HG02943 (cell line): Measurements from ENCODE around the gene FAM171A1.
"Not testable (repeated sequence)": the region's sequence is repeated elsewhere in the genome, so short reads cannot be mapped to it uniquely, and the experiment has no call there.

Source experiments
- ATAC-seq: cut with Tn5 transposase; IDR thresholded peaks from one replicate; pipeline ENCODE4 v1.9.1; 2021; ENCODE audit warnings: mild to moderate bottlenecking, low read depth, moderate library complexity; ENCODE audit not compliant: unreplicated experiment

The FAM171A1 gene

GRCh38 chr10:15321431-15322341 lies 49.4 kb downstream of the FAM171A1 start:
- ATAC-seq, result no peak

GRCh38 chr10:15320522-15321203 lies 50.4 kb downstream of the FAM171A1 start:
- ATAC-seq, result no peak

GRCh38 chr10:15320118-15320517 lies 51.0 kb downstream of the FAM171A1 start:
- no peak for ATAC-seq

GRCh38 chr10:15316871-15317464 lies 54.1 kb downstream of the FAM171A1 start:
- no peak for ATAC-seq

DNA sequence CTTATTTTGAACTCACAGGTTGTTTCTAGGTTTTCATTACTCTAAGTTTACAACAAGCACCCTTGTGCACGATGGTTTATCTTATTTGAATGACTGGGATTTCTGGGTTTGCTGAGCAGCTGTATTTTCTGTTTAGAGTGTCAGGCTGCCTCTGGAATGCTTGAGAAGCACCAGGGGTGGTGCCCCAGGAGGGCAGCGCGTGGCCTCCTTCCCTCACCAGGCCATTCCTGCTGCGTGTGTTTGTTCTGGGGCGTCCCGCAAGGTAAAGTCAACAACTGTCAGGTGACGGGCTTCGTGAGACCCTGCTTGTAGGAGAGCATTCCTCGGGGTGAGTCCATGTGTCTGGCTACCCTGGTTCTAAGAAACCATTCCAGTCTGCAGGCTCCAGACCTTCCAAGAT lies 54.9 kb downstream of the FAM171A1 start:
- no peak for ATAC-seq

DNA sequence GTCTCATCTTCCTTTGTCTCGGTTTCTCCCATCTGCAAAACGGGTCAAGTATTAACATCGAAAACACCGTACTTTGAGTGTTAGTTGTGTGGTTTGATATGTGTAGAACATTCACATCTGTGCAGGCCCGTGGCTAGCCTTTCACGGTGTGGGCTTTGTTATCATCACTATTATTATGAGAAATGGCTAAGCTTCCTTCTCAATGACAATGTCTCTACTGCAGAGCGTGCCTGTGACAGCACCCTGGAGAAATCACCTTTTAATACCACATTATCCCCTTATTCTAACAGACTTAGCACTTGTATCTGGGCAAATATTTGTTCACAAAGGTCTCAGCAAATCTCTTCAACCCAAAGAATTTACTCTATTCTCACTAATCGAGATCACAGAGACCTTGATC lies 55.8 kb downstream of the FAM171A1 start:
- ATAC-seq, result no peak

DNA sequence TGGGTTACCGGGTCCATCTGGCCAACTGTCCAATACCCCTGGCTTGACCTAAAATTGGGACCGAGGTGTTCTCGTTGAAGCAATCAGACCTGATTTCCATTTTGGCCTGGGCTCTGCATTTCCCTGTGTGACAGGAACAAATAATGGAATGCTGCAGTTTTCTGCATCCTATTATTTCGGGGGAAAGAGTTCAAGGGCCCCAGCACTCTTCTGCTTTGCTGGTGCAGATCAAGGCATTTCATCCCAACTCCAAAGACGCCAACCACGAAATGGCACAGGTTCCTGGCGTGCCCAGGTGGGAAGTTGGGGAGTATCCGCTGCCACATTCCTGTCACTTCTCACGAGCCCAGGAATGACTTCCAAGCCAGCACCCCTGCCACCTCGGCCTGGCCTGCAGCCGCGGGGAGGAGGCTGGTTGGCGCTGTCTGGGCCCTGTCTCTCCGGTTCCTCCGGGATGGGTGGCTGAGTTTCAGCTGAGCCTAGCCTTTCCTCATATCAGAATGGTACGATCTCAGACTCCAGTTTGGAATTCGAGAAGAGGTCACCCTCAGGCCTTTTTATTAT lies 56.5 kb downstream of the FAM171A1 start:
- no peak for ATAC-seq

- ATAC-seq, result no peak
Measured at GRCh38 chr10:15313843-15314242, 57.2 kb downstream of the FAM171A1 start.

- ATAC-seq, result no peak
Measured at GRCh38 chr10:15313047-15313446, 58.0 kb downstream of the FAM171A1 start.

GRCh38 chr10:15311569-15312280 lies 59.4 kb downstream of the FAM171A1 start:
- ATAC-seq, result no peak

DNA sequence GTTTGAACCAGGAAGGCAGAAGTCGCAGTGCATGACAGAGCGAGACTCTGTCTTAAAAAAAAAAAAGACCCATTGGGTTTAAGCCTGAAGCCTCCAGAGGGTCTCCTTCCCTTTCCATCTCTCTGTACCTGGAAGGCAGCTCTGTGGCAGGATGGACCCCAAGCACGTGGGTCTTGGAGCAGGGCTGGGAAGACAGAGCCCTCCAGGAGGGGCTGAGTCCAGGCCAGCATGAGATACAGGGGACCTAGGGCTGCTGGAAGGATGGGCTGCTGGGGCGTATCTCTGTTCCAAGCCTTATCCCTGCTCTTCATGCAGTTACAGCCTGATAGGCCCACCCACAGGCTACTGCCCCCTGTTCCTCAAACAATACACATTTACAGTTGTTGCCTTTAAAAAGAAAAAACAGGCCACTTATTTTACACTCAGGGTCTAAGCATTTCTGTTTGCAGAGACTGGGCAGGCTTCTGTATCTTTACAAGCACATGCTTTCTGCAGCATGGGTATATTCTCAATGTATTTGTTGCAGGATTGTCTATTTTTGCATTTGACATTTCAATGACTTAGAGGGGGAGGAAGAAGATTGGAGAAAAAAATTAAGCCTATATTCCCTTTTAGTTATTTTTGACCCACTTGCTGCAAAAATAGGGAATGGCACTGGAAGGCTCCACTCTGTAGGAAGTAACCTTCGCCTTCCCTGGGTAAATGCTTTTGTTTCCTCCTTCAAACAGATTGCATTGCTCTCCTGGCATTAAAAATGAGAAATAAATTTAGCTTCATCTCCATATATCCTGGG lies 60.1 kb downstream of the FAM171A1 start:
- no peak for ATAC-seq

DNA sequence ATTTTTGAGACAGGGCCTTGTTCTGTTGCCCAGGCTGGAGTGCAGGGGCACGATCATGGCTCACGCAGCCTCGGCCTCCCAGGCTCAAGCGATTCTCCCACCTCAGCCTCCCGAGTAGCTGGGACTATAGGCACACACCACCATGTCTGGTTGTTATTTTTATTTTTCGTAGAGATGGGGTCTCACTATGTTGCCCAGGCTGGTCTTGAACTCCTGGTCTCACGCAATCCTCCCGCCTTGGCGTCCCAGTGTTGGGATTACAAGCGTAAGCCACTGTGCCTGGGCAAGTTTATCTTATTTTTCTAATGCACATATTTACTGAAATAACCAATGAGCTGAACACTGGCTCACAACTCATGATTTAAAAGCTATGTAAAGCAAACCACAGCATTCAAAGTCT lies 61.9 kb downstream of the FAM171A1 start:
- no peak for ATAC-seq

DNA sequence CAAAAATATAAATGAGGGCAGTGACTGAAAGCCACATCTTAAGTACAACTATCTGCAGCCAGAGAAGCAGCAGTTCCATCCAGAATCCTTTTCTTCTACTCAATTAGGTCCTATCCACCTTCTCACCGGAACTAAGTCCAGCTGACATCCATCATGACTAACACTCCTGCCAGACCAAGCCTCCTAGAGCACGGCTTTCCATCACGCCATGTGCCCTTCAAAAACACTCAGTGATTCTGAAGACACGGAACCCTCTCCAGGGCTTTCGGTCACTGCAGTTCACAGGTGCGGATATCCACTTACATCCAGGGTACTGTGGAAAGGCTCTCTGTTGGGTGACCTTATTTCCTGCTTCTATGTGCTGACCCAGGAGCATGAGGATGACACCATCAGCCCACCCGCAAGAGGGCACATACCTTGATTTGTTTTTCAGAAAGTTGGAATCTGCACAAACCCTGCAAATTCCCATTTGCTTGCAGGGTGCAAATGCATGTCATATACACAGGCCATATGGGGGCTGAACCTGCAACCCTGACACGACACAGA lies 64.3 kb downstream of the FAM171A1 start:
- no peak for ATAC-seq

GRCh38 chr10:15305634-15306033 lies 65.5 kb downstream of the FAM171A1 start:
- no peak for ATAC-seq

DNA sequence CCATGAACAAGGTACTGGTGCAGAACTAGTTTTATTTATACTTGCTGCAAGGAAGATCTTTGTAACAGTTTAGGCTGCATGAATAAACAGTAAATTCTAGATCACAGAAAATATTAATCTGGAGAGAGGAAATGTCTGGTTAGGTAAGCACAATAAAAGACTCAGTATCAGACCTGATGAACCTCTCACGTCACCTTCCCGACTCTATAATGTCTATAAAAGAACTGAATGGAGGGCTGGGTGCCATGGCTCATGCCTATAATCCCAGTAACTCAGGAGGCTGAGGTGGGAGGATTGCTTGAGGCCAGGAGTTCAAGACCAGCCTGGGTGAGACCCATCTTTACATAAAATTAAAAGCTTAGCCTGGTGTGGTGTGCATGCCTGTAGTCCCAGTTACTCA lies 65.9 kb downstream of the FAM171A1 start:
- ATAC-seq, result no peak

DNA sequence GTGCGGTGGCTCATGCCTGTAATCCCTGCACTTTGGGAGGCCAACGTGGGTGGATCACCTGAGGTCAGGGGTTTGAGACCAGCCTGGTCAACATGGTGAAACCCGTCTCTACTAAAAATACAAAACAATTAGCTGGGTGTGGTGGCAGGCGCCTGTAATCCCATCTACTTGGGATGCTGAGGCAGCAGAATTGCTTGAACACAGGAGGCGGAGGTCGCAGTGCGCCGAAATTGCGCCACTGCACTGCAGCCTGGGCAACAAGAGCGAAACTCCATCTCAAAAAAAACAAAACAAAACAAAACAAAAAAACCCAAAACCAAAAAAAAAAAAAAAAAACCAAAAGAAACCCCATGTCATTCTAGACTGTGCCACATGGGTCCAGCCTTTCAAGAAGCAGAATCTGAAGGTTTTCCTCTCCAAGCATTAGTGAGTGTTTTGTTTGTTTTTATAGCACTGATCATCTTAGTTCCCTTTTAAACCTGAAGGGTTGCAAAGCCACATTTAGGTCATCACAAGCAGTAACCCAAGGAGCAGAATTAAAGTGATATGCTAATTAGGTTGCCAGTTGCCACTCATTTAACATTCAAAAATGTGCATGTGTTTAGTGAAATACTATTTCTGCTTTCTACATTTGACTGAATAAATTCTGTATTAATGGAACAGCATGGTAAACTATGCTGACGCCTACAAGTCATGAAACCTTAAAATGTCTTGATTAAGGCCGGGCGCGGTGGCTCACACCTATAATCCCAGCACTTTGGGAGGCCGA lies 68.7 kb downstream of the FAM171A1 start:
- ATAC-seq, result not testable (repeated sequence)

- no peak for ATAC-seq
Measured at GRCh38 chr10:15300697-15301096, 70.4 kb downstream of the FAM171A1 start.

- ATAC-seq, result no peak
Measured at GRCh38 chr10:15300145-15300544, 70.9 kb downstream of the FAM171A1 start.

- no peak for ATAC-seq
Measured at GRCh38 chr10:15296701-15297100, 74.4 kb downstream of the FAM171A1 start.
